IMR-90 (cell line): Measurements from ENCODE around the gene GFPT1. TPM values are rescaled to one million over a fixed set of nuclear protein-coding genes. Genes with fewer than 3 reads are reported as not detected.

ENCODE experiments used
- ATAC-seq: fragments of 200-7000 bp; cut with Tn5 transposase; 2 replicates; pipeline ENCODE4 v1.9.1; 2020; ENCODE audit warnings: low read depth, mild to moderate bottlenecking, moderate library complexity
- BruUV-seq: library from RNA; stranded (reverse); fragments of 400-500 nt; replicated peaks from 2 replicates; lab custom pipeline; 2021; lab: Mats Ljungman, UMichigan
- CTCF ChIA-PET: fragments of 300-600 bp; formaldehyde crosslinking; extraction: SDS; loops from one replicate; lab custom pipeline; 2021; ENCODE audit warnings: antibody characterized with exemption; lab: Yijun Ruan, JAX
- POLR2A ChIA-PET: fragments of 300-600 bp; sonication (Branson Sonifier 250); formaldehyde crosslinking; loops from one replicate; lab custom pipeline; 2022; ENCODE audit warnings: antibody characterized with exemption; ENCODE audit not compliant: unreplicated experiment; lab: Charles Lee
- DNase-seq: peaks from one replicate; pipeline ENCODE4 v3.0.0; 2013
- H2AFZ ChIP-seq: replicated peaks from 2 replicates; pipeline ENCODE3; 2013; ENCODE audit warnings: low read length, mild to moderate bottlenecking; ENCODE audit not compliant: poor library complexity
- H2AK5ac ChIP-seq: 2 replicates; pipeline ENCODE4 v1.6.1; 2013; ENCODE audit warnings: low read depth, low read length, inconsistent platforms
- H2AK9ac ChIP-seq: replicated peaks from 2 replicates; pipeline ENCODE3; 2013; ENCODE audit warnings: mild to moderate bottlenecking, low read depth, low read length, moderate library complexity; ENCODE audit not compliant: poor library complexity
- H2BK120ac ChIP-seq: 2 replicates; pipeline ENCODE4 v1.6.1; 2013; ENCODE audit warnings: low read depth, low read length, inconsistent platforms
- H2BK15ac ChIP-seq: 3 replicates; pipeline ENCODE4 v1.6.1; 2013; ENCODE audit warnings: low read depth, low read length, inconsistent platforms
- H2BK20ac ChIP-seq: 2 replicates; pipeline ENCODE4 v1.6.1; 2013; ENCODE audit warnings: low read depth, mild to moderate bottlenecking, inconsistent platforms, low read length, moderate library complexity
- H2BK5ac ChIP-seq: 2 replicates; pipeline ENCODE4 v1.6.1; 2013; ENCODE audit warnings: mild to moderate bottlenecking, low read depth, low read length, inconsistent platforms; ENCODE audit not compliant: poor library complexity, severe bottlenecking
- H3K14ac ChIP-seq: replicated peaks from 2 replicates; pipeline ENCODE4 v1.6.1; 2013; ENCODE audit warnings: low read depth, low read length, inconsistent platforms
- H3K18ac ChIP-seq: 2 replicates; pipeline ENCODE4 v1.6.1; 2013; ENCODE audit warnings: low read depth, low read length, control low read depth
- H3K23ac ChIP-seq: 2 replicates; pipeline ENCODE4 v1.6.1; 2013; ENCODE audit warnings: low read depth, low read length, inconsistent platforms
- H3K27ac ChIP-seq: 2 replicates; pipeline ENCODE4 v1.5.1; 2013; ENCODE audit warnings: mild to moderate bottlenecking, control low read depth, low read length; ENCODE audit not compliant: insufficient read depth
- H3K27me3 ChIP-seq: 2 replicates; pipeline ENCODE4 v1.6.1; 2013; ENCODE audit warnings: low read length; ENCODE audit not compliant: control insufficient read depth, insufficient read depth
- H3K36me3 ChIP-seq: 2 replicates; pipeline ENCODE4 v1.6.1; 2013; ENCODE audit warnings: low read length, mixed read lengths; ENCODE audit not compliant: control insufficient read depth, insufficient read depth
- H3K4ac ChIP-seq: 2 replicates; pipeline ENCODE4 v1.6.1; 2013; ENCODE audit warnings: low read depth, low read length, inconsistent platforms
- H3K4me1 ChIP-seq: 2 replicates; pipeline ENCODE4 v1.6.1; 2013; ENCODE audit warnings: low read length, mixed read lengths; ENCODE audit not compliant: control insufficient read depth, insufficient read depth
- H3K4me2 ChIP-seq: 2 replicates; pipeline ENCODE4 v1.6.1; 2013; ENCODE audit warnings: low read depth, mild to moderate bottlenecking, control low read depth, low read length, moderate library complexity
- H3K4me3 ChIP-seq: 2 replicates; pipeline ENCODE4 v1.5.1; 2013; ENCODE audit warnings: low read depth, mild to moderate bottlenecking, control low read depth, low read length, moderate library complexity; ENCODE audit not compliant: insufficient read depth
- H3K56ac ChIP-seq: 2 replicates; pipeline ENCODE4 v1.6.1; 2013; ENCODE audit warnings: low read length, inconsistent platforms; ENCODE audit not compliant: insufficient read depth; ENCODE audit errors: extremely low read depth
- H3K79me1 ChIP-seq, 2 experiments: 2 replicates each; pipeline ENCODE4 v1.6.1; 2013; ENCODE audit warnings: low read length in 2 of 2, inconsistent platforms in 1 of 2, low read depth in 1 of 2
- H3K9ac ChIP-seq: 2 replicates; pipeline ENCODE4 v1.6.1; 2013; ENCODE audit warnings: low read depth, low read length, control low read depth
- H3K9me1 ChIP-seq: 2 replicates; pipeline ENCODE4 v1.6.1; 2013; ENCODE audit warnings: low read length, inconsistent platforms; ENCODE audit not compliant: insufficient read depth
- H3K9me3 ChIP-seq: 2 replicates; pipeline ENCODE4 v1.6.1; 2013; ENCODE audit warnings: low read length; ENCODE audit not compliant: control insufficient read depth, insufficient read depth
- H4K20me1 ChIP-seq: 2 replicates; pipeline ENCODE4 v1.6.1; 2013; ENCODE audit warnings: low read length, inconsistent platforms; ENCODE audit not compliant: insufficient read depth
- H4K5ac ChIP-seq: 2 replicates; pipeline ENCODE4 v1.6.1; 2013; ENCODE audit warnings: mild to moderate bottlenecking, low read depth, low read length, control low read depth
- H4K8ac ChIP-seq, 2 experiments: 2 replicates each; pipeline ENCODE4 v1.6.1; 2013; ENCODE audit warnings: low read depth in 2 of 2, low read length in 2 of 2, control low read depth in 1 of 2, inconsistent platforms in 1 of 2
- H4K91ac ChIP-seq: 2 replicates; pipeline ENCODE4 v1.6.1; 2013; ENCODE audit warnings: low read depth, low read length, inconsistent platforms; ENCODE audit not compliant: insufficient read depth
- BHLHE40 ChIP-seq: fragments of 150-350 bp; IDR thresholded peaks from 2 replicates; pipeline ENCODE4 v1.6.1; 2016; ENCODE audit warnings: mild to moderate bottlenecking, low read depth, low read length
- CEBPB ChIP-seq: IDR thresholded peaks from 2 replicates; pipeline ENCODE4 v1.6.1; 2012; ENCODE audit warnings: low read depth, low read length, improper control_type of control experiment
- CHD1 ChIP-seq: IDR thresholded peaks from 2 replicates; pipeline ENCODE4 v1.6.1; 2012; ENCODE audit warnings: low read depth, low read length, improper control_type of control experiment
- CTCF ChIP-seq: conservative IDR thresholded peaks from 2 replicates; pipeline ENCODE4 v1.5.1; 2012; ENCODE audit warnings: mild to moderate bottlenecking, low read depth, low read length, improper control_type of control experiment
- ELK1 ChIP-seq: fragments of 150-350 bp; IDR thresholded peaks from 2 replicates; pipeline ENCODE4 v1.6.1; 2016; ENCODE audit warnings: low read depth, mild to moderate bottlenecking, low read length, moderate library complexity, borderline replicate concordance
- FOS ChIP-seq: fragments of 150-350 bp; IDR thresholded peaks from 2 replicates; pipeline ENCODE4 v1.6.1; 2016; ENCODE audit warnings: low read depth, low read length
- MAFK ChIP-seq: IDR thresholded peaks from 2 replicates; pipeline ENCODE4 v1.6.1; 2012; ENCODE audit warnings: low read depth, low read length, improper control_type of control experiment
- MAZ ChIP-seq: IDR thresholded peaks from 2 replicates; pipeline ENCODE4 v1.6.1; 2012; ENCODE audit warnings: low read depth, mild to moderate bottlenecking, low read length, improper control_type of control experiment, moderate library complexity, borderline replicate concordance
- MXI1 ChIP-seq: IDR thresholded peaks from 2 replicates; pipeline ENCODE4 v1.6.1; 2012; ENCODE audit warnings: low read depth, mild to moderate bottlenecking, low read length, moderate library complexity, borderline replicate concordance
- NFE2L2 ChIP-seq: fragments of 150-350 bp; IDR thresholded peaks from 2 replicates; pipeline ENCODE4 v1.6.1; 2016; ENCODE audit warnings: low read depth, mild to moderate bottlenecking, low read length
- POLR2A ChIP-seq: IDR thresholded peaks from 2 replicates; pipeline ENCODE4 v1.6.1; 2012; ENCODE audit warnings: mild to moderate bottlenecking, low read depth, low read length
- RAD21 ChIP-seq: IDR thresholded peaks from 2 replicates; pipeline ENCODE4 v1.6.1; 2012; ENCODE audit warnings: low read length, improper control_type of control experiment
- RCOR1 ChIP-seq: IDR thresholded peaks from 2 replicates; pipeline ENCODE4 v1.6.1; 2012; ENCODE audit warnings: mild to moderate bottlenecking, low read length, improper control_type of control experiment; ENCODE audit not compliant: insufficient replicate concordance
- RFX5 ChIP-seq: IDR thresholded peaks from 2 replicates; pipeline ENCODE4 v1.8.0; 2012; ENCODE audit warnings: low read depth, mild to moderate bottlenecking, low read length, moderate library complexity
- SMC3 ChIP-seq: fragments of 150-350 bp; IDR thresholded peaks from 2 replicates; pipeline ENCODE4 v1.6.1; 2016; ENCODE audit warnings: low read depth, mild to moderate bottlenecking, antibody characterized with exemption, low read length, moderate library complexity
- USF2 ChIP-seq: fragments of 150-350 bp; IDR thresholded peaks from 2 replicates; pipeline ENCODE4 v1.6.1; 2017; ENCODE audit warnings: mild to moderate bottlenecking, antibody characterized with exemption, low read length, low read depth
- WGBS, 2 experiments: methylation state at CpG; one replicate each; pipeline versions ENCODE4 v1.1.5 to v1.1.7; 2013; ENCODE audit warnings: missing lambda C conversion rate in 2 of 2; ENCODE audit not compliant: insufficient read length in 1 of 2; ENCODE audit errors: extremely low coverage in 2 of 2; 5-methylcytosine and 5-hydroxymethylcytosine counted together
- dilution Hi-C: fragments of 300-500 bp; cut with HindIII; formaldehyde crosslinking; loops from one replicate; pipeline ENCODE4 v1.14.3; 2018; ENCODE audit warnings: low sequenced_read_pairs; ENCODE audit not compliant: unreplicated experiment
- in situ Hi-C: fragments of 300-500 bp; cut with MboI; formaldehyde crosslinking; loops from 3 replicates; pipeline ENCODE4 v1.14.3; 2019; ENCODE audit warnings: low sequenced_read_pairs, inconsistent platforms, mixed read lengths
- intact Hi-C: fragments of 100-400 bp; cut with micrococcal nuclease; formaldehyde crosslinking; loops from 2 replicates; pipeline ENCODE4 v1.10.0; 2022
- polyA plus RNA-seq, 3 experiments: library from polyadenylated mRNA; depleted of rRNA; stranded (reverse); fragments of >200 nt; gene quantifications; 2 replicates each; pipeline ENCODE4 v1.2.3, GENCODE V29; 2012; ENCODE audit warnings: low replicate concordance in 1 of 3
- total RNA-seq: library from RNA; depleted of rRNA; stranded (reverse); fragments of >200 nt; gene quantifications from 2 replicates; pipeline ENCODE4 v1.2.3, GENCODE V29; 2012

The GFPT1 gene
- total and polyA plus RNA-seq, 2 of the 4 experiments (the other 2 are of a cell fraction), result 23.5 to 52.9 TPM

- Histone ChIP-seq H2BK5ac (no peak overlapping the region), H3K4me1 (peaks cover 13% of the 10 kb centered on the region), H3K4me2 (no peak overlapping the region), H2BK15ac (no peak overlapping the region), H3K56ac (no peak overlapping the region), H3K27ac (no peak overlapping the region), H3K79me1 (no peaks in the 10 kb centered on the region; a peak in 1 of 4 replicates), H2BK120ac (no peak overlapping the region), H3K23ac (no peak overlapping the region), H4K20me1 (no peaks in the 10 kb centered on the region), H2AK5ac (no peak overlapping the region), H4K91ac (no peak overlapping the region), H2BK20ac (no peak overlapping the region), H3K36me3 (no peaks in the 10 kb centered on the region), H3K4me3 (no peak overlapping the region), H3K9me1 (peaks cover 14% of the 10 kb centered on the region), H3K9ac (no peak overlapping the region), H3K27me3 (no peaks in the 10 kb centered on the region), H4K8ac (no peak overlapping the region), H3K4ac (no peak overlapping the region), H4K5ac (no peak overlapping the region), H3K9me3 (no peaks in the 10 kb centered on the region), H2AK9ac (no peak overlapping the region), H2AFZ (no peak overlapping the region), H3K18ac (no peak overlapping the region), H3K14ac (no peak overlapping the region)
- CTCF ChIA-PET, result no interaction called here
- dilution Hi-C loops, result no loop called here
- in situ Hi-C loops, result no loop called here
- DNase-seq (no peak), ATAC-seq (no peak)
- TF ChIP-seq ELK1 (no peak), RAD21 (no peak), POLR2A (no peak), CHD1 (no peak), USF2 (no peak), RCOR1 (no peak), NFE2L2 (no peak), MXI1 (no peak), CTCF (no peak), MAFK (no peak), CEBPB (no peak), BHLHE40 (no peak), RFX5 (no peak), SMC3 (no peak), FOS (no peak), MAZ (no peak)
- no CpG with 5 or more reads among the region's 1 CpG for WGBS, 2 experiments
- intact Hi-C loops, result no loop called here
- POLR2A ChIA-PET, result no interaction called here
- no TSS peak for BruUV-seq
Measured at GRCh38 chr2:69288429-69288828, 98.6 kb downstream of the GFPT1 start.
